Measurements from ENCODE around the gene NKAIN2.
A peak's percentile ranks its signal among the peaks of the same experiment; 100 is the strongest.
"Not testable (repeated sequence)": the region's sequence is repeated elsewhere in the genome, so short reads cannot be mapped to it uniquely, and the experiment has no call there.

Gene NKAIN2

GRCh38 chr6:124462750-124463149, 659.1 kb downstream of the NKAIN2 start:
- no peak overlapping the region for H3K27ac ChIP-seq (ENCODE audit: extremely low read depth, low read depth, low read length)
- H3K36me3 ChIP-seq (ENCODE audit: control insufficient read depth in 2 of 2, insufficient read depth in 1 of 2, low read length in 2 of 2), result no peaks in the 10 kb centered on the region
- ChIA-PET CTCF (no interaction called here), POLR2A (no interaction called here)
- H3K4me3 ChIP-seq (ENCODE audit: low read depth, low read length), result no peak overlapping the region
- no peaks in the 10 kb centered on the region for H3K4me1 ChIP-seq (ENCODE audit: control insufficient read depth, insufficient read depth, low read length)
- no peak for TF ChIP-seq HOXC10 (CRISPR knock-in tag; IDR thresholded peaks at IDR 0.05)
- no peaks in the 10 kb centered on the region for H3K9me3 ChIP-seq (ENCODE audit: control insufficient read depth, insufficient read depth, low read depth, low read length)

- CTCF ChIA-PET, result no interaction called here
- TF ChIP-seq SP7 (tag by site-specific recombination; IDR thresholded peaks at IDR 0.05) (no peak), YY2 (tag by site-specific recombination; IDR thresholded peaks at IDR 0.05) (no peak), ZBTB10 (tag by site-specific recombination; IDR thresholded peaks at IDR 0.05) (no peak), ZNF132 (tag by site-specific recombination; IDR thresholded peaks at IDR 0.05; ENCODE audit: borderline replicate concordance) (no peak), ZNF248 (tag by site-specific recombination; IDR thresholded peaks at IDR 0.05) (no peak), ZBTB6 (tag by site-specific recombination; IDR thresholded peaks at IDR 0.05) (no peak), ZBTB8A (tag by site-specific recombination; IDR thresholded peaks at IDR 0.05) (no peak), ZNF544 (tag by site-specific recombination; IDR thresholded peaks at IDR 0.05) (no peak), ZNF670 (tag by site-specific recombination; IDR thresholded peaks at IDR 0.05; ENCODE audit: low read depth) (no peak), ZNF624 (tag by site-specific recombination; IDR thresholded peaks at IDR 0.05) (no peak), OSR2 (tag by site-specific recombination; IDR thresholded peaks at IDR 0.05) (no peak), PBX3 (CRISPR knock-in tag; IDR thresholded peaks at IDR 0.05) (no peak), ZNF514 (tag by site-specific recombination; IDR thresholded peaks at IDR 0.05) (no peak)
- no peaks in the 10 kb centered on the region for H3K36me3 ChIP-seq (ENCODE audit: control insufficient read depth in 2 of 2, insufficient read depth in 1 of 2, low read length in 2 of 2)
- H3K9me3 ChIP-seq (ENCODE audit: control insufficient read depth, insufficient read depth, low read depth, low read length), result no peaks in the 10 kb centered on the region
- H3K4me3 ChIP-seq (ENCODE audit: low read depth, low read length), result no peak overlapping the region
- H3K4me1 ChIP-seq (ENCODE audit: control insufficient read depth, insufficient read depth, low read length), result no peaks in the 10 kb centered on the region
- no peak overlapping the region for H3K27ac ChIP-seq (ENCODE audit: extremely low read depth, low read depth, low read length)
- POLR2A ChIA-PET, result no interaction called here
Observed at GRCh38 chr6:124463271-124463670, 659.6 kb downstream of the NKAIN2 start.

- H3K4me3 ChIP-seq (ENCODE audit: low read depth, low read length); POLR2A ChIA-PET; H3K4me1 ChIP-seq (ENCODE audit: control insufficient read depth, insufficient read depth, low read length); H3K36me3 ChIP-seq (ENCODE audit: control insufficient read depth in 2 of 2, insufficient read depth in 1 of 2, low read length in 2 of 2); CTCF ChIA-PET; H3K9me3 ChIP-seq (ENCODE audit: control insufficient read depth, insufficient read depth, low read depth, low read length); H3K27ac ChIP-seq (ENCODE audit: extremely low read depth, low read depth, low read length): not testable (repeated sequence)
- TF ChIP-seq ZNF580 (tag by site-specific recombination; IDR thresholded peaks at IDR 0.05), result 0 out of 2 replicates have a peak, but pooled peaks have one; percentile 17
Observed at GRCh38 chr6:124464600-124464999, 660.9 kb downstream of the NKAIN2 start.
